ENCODE data around the gene CREM.

CREM gene

DNA sequence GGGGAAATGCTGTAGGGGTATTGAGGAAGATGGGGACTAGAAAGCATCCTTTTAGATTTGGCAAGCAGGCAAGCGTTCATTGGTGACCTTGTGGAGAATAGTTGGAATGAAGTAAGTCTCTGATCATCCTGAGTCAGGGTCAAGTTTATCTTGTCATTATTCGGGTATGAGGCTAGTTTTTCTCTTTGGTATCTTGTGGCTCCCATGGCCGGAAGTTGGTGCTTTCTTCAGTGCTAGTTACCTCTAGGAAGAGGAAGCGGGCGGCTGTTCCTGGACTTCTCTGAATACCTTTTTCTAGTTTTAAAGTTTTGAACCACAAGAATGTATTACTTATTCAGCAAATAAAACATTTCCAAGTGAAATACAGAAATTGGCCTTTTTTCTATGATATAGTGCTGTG is 9.2 kb downstream of the CREM start:
- no peak for DNase-seq (ENCODE audit: low read depth in 2 of 2)

DNA sequence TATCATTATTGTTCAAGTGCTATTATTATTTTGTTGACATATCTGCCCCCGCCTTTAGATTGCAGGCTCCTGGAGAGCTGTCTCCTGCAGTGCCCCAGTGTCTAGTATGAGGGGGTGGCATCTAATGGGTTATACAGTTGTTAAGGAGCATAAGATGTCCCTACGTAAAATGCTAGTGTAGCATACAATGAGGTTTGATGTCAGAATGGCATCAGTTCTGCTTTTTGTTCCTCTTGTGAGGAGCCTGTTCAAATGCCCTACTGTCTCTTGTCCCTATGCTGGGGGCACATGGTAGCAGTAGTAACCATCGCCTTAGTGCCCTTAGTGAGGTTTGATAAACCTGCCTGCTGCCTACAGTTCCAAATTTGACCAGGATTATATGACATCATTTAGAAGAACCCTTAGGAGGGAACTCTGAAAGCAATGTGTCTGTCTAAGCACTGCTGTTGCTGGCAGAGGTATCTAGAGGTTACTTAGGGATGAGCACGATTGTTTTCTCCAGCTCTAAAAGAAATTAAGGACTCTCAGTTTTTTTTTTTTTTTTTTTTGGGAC is 9.7 kb downstream of the CREM start:
- DNase-seq (ENCODE audit: low read depth in 2 of 2) = no peak

DNA sequence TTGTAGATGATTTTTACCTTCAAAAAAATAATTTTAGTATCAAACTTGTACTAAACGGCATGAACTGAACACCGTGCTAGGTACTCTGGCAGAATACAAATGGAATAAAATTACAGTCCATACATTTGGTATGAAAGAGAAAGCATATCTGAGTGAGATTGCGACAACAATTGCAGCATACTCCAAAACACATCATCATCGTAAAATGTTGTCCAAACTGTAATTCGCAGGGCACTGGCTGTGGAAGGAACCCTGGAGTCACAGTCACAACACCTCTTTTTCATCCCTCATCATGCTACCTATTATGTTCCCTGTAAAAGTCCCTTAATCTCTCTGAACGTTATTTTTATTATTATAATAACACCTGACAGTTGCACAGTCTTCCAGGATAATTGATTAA is 13.5 kb downstream of the CREM start:
- DNase-seq (ENCODE audit: low read depth in 2 of 2) = no peak

DNA sequence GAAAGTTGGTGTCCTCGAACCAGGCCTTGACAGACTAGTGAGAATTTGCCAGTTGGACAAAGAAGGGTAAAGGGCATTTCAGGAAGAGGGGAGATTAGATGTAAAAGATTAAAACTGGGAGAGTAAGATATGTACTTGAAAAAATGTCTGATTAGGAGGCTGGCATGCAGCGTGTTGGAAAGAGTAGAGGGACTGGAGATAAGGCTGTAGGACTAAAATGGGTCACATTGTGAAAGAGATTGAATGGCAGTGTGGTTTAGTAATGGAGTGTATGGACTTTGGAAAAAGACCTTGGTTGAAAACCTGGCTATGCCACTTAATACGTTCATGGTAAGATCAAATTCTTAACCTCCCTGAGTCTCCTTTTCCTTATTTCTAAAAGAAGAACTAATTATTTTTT is 14.1 kb downstream of the CREM start:
- DNase-seq (ENCODE audit: low read depth in 2 of 2) = no peak

DNA sequence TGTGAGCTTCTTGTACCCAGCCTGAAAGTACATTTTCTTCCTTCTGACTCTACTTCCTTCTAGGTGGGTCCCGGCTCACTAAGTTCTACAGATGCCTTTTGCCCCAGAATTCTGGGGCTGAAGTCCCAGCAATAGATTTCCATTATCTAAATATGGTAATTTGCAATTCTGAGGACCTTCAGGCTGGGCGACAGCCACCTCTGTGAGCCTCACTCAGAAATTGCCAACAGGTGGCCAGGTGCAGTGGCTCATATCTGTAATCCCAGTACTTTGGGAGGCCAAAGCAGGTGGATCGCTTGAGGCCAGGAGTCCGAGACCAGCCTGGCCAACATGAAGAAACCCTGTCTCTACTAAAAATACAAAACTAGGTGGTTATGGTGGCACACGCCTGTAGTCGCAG is 23.7 kb downstream of the CREM start:
- DNase-seq (ENCODE audit: low read depth in 2 of 2) = no peak

DNA sequence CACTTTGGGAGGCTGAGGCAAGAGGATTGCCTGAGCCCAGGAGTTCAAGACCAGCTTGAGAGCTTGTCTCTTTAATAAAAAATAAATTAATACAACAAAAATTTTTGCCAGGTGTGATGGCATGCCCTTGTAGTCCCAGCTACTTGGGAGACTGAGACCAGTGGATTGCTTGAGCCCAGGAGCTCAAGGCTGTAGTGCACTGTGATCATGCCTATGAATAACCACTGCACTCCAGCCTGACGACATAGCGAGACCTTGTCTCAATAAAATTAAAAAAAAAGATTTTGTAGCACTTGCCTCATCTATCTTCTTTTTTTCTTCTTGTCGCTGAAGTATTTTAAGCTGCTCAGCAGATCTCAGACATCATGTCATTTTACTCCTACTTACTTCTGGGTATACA is 26.3 kb downstream of the CREM start:
- no peak for DNase-seq (ENCODE audit: low read depth in 2 of 2)

DNA sequence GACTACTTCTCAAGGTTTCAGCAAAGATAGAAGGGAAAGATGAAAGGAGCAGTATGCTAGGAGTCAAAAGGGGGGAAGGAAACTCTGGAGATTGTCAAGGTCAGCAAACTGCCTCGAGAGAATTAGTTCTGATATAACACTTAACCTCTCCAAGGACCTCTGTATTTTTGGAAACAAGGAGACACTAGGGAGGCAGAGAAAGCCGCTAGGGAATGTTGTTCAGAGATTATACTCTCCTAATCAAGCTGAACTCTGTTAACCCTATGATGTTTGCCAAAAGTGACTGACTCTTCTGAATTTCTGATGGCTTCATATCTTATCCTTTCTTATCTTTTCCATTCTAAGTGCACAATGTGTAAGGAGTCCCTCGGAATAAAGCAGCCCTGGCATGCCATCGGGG is 27.1 kb downstream of the CREM start:
- no peak for DNase-seq (ENCODE audit: low read depth in 2 of 2)

DNA sequence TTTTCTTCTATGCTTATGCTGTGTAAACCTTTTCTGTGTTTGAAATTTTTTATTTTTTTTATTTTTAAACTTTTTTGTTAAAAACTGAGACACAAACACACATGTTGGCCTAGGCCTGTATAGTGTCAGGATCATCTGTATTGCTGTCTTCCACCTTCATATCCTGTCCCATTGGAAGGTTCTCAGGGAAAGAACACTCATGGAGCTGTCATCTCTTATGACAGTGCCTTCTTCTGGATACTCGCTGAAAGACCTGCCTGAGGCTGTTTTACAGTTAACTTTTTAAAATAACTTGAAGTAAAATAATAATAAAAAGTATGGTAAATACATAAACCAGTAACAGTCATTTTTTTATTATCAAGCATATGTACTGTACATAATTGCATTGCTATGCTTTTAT is 34.1 kb downstream of the CREM start:
- DNase-seq (ENCODE audit: low read depth in 2 of 2) = no peak

DNA sequence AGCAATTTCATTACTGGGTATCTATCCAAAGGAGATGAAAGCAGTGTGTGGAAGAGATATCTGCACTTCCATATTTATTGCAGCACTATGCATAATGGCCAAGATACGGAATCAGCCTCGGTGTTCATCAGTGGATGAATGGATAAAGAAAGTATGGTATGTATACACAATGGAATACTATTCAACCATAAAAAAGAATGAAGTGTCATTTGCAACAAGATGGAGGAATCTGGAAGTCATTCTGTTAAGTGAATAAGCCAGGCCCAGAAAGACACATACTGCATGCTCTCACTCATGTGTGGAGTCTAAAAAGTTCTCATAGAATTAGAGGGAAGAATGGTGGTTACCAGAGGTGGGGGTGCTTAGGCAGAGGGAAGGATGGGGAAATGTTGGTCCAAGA is 35.3 kb downstream of the CREM start:
- no peak for DNase-seq (ENCODE audit: low read depth in 2 of 2)

DNA sequence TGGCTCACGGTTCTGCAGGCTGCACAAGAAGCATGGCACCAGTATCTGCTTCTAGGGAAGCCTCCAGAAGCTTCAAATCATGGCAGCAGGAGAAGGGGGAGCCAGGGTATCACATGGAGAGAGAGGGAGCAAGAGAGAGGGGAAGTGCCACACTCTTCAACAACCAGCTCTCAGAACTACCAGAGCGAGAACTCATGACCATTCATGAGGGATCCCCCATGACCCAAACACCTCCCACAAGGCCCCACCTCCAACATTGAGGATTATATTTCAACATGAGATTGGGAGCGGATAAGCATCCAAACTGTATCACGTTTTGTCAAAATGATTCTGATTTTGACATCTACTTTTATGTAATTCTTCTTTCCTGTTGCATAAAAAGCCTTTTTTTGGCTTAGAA is 38.5 kb downstream of the CREM start:
- DNase-seq (ENCODE audit: low read depth in 2 of 2) = no peak

DNA sequence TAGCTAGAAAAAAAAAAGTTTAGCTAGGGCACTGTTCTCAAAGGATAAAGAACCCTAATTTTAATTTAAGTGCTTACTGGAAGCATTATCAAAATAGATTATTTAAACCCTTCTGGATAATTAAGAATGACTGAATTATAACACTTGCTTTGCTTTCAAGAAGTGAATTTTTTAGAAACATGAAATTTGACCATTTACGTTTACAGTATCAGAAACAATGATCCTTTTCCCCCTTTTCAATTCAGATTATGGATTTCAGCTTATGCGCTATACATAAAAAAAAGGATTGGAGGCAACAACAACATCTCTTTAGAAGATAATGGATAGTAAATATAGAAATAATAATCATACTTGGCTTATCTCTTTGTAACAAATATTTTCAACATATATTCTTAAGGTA is 39.2 kb downstream of the CREM start:
- no peak for DNase-seq (ENCODE audit: low read depth in 2 of 2)

DNA sequence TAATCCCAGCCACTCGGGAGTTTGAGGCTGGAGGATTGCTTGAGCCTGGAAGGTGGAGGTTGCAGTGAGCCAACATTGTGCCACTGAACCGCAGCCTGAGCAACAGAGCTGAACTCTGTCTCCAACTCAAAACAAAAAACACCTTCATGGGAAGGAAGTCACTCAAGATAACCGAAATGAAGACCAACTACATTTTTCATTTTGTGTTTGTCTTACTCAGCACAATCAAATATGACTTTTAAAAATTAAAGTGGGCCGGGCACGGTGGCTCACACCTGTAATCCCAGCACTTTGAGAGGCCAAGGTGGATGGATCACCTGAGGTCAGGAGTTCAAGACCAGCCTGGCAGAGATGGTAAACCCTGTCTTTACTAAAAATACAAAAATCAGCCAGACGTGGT is 40.0 kb downstream of the CREM start:
- DNase-seq (ENCODE audit: low read depth in 2 of 2) = no peak

DNA sequence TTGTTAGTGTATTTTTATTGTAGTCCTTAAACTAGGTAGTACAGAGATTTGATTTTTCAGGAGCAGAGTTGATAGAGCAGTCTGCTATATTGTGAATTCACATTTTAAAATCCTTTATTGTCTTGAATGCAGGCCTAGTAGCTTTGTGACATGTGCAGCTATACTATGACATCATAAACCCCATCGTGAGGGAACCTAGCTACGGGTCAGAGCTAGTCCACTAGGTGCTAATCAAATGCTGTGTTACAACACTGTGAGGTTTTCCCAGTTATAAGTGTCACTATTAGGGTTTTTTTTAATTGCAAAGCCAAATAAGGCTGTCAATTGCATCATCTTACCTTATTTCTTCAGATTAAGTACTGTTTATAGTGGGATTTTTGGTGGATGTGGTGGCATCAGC is 40.7 kb downstream of the CREM start:
- no peak for DNase-seq (ENCODE audit: low read depth in 2 of 2)

DNA sequence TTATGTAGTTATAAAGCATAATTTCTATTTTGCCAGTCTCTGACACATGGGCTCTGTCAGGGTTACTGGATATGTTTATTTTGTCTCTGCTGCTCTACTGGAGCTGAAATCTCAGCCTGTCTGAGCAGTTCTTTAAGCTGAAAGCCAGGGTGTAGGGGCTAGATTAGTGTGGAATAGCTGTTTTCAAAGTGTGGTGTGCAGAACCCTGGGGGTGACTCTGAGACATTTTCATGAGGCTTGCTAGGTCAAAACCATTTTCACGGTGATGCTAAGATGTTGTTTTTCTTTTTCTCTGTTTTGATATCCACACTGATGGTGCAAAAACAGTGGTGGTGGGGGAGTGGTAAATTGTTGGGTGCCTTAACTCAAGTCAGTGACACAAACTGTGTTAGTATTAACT is 45.5 kb downstream of the CREM start:
- DNase-seq (ENCODE audit: low read depth in 2 of 2) = no peak

DNA sequence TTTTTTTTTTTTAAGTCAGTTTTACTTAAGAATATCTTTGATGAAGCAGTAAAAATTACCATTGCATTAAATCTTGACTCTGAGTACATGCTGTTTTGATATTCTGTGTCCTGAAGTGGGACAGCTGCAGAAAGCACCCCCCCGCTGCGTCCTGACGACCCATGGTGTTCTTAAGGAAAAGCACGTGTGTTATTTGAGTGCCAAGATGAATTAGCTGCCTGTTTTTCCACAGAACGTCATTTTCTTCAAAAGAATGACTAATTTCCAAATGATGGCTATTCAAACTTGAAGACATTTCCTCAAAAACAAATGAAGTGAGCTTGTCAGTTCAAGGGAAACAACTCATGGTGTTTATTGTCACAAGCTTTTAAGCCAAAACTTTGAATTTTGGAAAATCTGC is 45.9 kb downstream of the CREM start:
- no peak for DNase-seq (ENCODE audit: low read depth in 2 of 2)

DNA sequence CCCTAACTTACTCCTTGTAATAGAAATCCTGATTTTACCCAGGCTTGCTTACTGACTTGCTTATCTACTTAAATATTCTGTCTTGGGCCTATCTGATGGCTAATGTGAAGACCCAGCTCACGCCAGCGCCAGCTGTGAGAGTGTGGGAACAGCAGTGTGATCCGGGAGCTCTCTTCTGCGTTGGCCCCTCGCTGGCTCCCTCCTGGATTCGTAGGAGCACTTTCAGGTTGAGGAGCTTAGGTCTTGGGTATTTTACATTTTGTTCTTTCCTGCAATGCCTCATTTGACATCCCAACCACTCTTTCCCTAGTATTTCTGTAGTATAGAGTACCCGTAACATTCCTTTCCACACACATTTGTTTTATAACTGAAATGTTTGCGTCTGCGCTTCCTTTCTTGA is 51.7 kb downstream of the CREM start:
- no peak for DNase-seq (ENCODE audit: low read depth in 2 of 2)

DNA sequence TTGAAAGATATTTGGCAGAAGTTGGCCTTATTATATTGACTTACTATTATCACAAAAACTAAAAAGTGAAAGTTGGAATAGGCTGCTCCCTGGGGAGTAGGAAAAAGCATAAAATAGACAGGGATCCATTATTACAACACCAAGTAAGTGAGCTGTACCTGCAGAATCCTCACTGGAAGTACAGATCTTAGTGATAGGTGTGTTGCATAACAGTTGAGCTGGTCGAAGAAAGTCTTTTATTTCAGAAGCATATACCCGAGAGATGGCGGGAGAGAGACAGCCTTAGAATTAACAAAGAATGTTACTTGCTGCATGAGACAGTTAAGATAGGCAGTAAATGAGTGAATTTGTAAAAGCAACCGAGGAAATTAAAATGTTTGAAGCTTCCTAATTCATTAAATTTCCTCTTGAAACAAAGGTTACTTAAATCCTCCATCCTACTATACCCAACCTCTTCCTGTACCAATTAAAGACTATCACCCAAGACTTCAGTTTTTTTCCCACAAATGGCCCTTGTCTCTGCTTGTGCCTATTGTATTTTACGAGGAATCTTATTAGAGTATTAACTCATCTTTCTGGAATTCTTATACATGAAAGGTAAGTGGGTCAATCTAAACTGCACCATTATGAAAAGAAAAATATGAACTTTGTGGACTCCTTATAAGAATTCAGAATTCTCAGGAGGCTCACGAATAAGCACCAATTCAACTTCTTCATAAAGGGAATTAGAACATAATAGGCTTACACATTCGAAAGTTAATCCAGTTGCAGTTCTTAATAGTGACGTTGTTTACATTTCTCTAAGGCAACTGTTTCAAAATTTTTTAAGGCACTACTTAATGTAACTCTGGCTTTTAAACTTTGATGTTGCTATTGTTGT is 56.2 kb downstream of the CREM start:
- no peak for DNase-seq (ENCODE audit: low read depth in 2 of 2)

DNA sequence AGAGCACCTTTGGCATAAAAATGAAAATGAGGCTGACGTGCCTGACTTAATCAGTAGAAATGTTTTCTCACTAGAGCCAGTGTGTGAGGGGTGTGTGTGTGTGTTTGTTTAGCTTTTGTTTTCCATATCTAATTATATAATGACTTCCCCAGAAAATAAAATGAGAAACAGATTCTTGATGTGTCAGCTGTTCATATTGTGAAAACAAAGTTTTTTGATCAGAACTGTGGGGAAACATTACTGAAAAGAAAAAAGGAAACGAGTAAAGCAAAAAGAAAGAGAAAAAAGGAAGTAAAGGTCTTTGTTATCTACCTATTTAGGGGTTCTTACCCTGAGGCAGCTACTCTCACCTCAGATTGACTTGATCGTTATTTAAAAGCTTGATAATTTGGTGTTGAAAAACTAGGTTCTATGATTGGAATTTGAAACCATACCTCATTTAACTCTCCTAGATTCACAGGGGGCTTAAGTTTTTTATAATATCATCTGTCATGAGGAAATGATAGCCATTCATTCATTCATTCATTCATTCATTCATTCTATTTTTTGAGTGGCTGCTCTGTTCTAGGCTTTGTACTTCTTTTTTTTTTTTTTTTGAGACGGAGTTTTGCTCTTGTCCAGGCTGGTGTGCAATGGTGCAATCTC is 58.0 kb downstream of the CREM start:
- DNase-seq (ENCODE audit: low read depth in 2 of 2) = no peak

DNA sequence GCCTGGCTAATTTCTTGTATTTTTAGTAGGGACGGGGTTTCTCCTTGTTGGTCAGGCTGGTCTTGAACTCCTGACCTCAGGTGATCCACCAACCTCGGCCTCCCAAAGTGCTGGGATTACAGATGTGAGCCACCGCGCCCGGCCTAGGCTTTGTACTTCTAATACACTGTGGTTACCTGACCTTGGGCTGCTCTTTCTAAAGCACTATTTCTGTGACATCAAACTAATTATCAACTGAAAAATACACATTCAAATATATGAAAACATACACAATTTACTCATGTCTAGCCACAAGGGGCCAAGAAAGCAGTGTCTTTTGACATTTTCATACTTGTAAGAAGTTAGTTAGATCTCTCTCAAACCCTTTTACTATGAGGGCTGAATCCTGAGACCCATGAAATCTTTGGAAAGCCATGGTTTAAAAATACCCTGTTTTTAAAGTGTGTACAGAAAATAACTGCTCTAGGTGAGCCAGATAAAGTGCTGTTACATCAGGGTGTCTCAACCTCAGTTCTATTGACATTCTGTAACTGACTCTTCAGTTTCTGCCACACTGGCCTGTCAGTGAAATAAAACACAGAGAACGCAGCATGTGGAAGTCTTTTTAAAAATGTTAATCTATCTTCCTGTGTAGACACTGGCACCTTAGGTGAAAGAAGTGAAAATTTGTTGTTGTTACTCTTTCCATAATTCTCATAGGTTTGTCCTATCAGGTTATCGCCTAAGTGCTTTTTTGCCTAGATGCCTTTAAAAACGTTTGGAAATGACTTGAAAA is 58.8 kb downstream of the CREM start:
- DNase-seq (ENCODE audit: low read depth in 2 of 2) = no peak

DNA sequence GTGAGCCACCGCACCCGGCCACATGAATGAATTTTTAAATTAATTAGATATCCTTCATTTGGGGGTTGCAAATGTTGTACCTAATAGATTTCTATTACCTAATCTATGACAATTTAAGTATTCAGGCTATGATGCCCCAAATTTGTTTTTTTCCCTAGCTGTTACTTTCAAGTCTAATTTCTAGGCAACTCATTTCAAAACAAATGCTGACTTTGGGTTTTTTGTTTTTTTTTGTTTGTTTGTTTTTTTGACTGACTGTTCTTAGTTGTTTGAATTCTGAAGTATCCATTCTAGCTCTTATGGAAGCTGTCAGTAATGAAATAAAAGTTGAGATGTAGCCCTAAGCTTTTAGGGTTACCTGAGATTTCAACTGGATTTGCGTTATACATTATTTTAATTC is 62.3 kb downstream of the CREM start:
- DNase-seq (ENCODE audit: low read depth in 2 of 2) = no peak

DNA sequence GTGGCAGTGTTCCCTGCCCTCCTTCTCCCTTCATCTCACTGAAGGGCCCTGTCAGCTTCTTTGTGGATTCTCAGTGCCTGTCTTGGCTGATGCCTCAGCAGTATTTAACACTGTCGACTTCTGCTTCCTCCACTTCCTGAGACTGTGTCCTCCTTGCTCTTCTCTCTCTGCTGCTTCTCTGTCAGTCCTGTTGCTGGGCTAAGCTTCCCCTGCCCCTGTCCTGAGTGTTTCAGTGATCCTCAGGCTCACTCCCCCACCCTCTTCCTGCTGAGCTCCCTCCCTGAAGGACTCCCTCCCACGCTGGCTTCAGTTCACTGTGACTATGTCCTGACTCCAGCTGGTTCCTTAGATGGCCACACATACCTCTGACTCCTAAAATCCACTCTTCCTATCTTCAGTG is 64.9 kb downstream of the CREM start:
- no peak for DNase-seq (ENCODE audit: low read depth in 2 of 2)

DNA sequence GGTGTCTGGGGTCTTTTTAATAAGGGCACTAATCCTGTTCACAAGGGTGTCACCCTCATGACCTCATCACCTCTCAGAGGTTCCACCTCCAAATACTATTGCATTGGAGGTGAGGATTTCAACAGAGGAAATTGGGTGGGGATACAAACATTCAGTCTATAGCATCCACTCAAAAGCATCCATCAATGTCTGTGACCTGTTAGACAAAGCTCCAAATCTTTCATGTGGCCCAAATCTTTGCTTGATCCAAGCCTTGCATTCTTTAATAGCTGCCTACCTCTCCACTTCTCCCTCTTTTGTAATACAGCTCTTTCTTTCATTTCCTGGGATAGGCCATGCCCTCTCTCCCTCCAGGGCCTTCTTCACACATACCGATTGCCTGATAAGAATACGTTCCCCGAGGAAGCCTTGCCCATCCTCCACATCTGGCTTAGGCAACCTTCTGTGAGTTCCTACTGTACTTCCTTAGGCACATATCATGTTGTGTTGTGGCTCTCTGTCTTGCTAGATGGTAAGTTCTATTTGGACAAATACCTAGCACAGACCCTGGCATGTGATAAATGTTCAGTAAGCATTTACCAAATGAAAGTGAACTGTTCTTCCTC is 66.1 kb downstream of the CREM start:
- no peak for DNase-seq (ENCODE audit: low read depth in 2 of 2)
